HG02610 (cell line): ENCODE data around the gene ALAD.
A peak's percentile ranks its signal among the peaks of the same experiment; 100 is the strongest.

ENCODE experiments used
- ATAC-seq: cut with Tn5 transposase; IDR thresholded peaks from one replicate; pipeline ENCODE4 v1.9.1; 2021; ENCODE audit warnings: mild to moderate bottlenecking, moderate library complexity; ENCODE audit not compliant: unreplicated experiment

Gene ALAD

DNA sequence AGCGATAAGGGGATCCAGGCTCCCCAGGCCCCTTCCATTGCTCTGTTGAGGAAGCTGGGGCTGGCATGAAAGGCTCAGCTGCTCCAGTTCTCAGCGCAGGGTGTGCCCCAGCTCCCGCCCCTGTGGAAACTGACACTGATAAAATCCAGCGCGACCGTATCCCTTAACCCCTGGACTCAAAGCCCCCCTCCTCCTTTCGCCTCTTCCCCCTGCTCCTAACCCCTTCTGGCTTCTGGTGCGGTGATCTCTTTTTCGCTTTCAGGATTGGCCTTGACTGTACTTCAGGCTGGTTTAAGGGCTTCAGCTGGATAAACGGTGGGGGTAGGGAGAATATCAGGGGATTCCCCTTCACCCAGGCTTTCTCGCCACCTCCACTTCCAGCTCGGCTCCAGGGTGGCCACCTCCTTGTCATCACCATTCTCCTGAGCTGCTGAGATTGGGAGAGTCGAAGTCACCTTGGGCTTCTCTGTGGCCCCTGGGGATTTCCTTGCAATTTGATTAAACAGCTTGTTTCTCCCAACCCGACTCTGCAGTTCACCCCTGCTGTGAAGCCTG, 50.9 kb downstream of the ALAD start:
- no peak for ATAC-seq

DNA sequence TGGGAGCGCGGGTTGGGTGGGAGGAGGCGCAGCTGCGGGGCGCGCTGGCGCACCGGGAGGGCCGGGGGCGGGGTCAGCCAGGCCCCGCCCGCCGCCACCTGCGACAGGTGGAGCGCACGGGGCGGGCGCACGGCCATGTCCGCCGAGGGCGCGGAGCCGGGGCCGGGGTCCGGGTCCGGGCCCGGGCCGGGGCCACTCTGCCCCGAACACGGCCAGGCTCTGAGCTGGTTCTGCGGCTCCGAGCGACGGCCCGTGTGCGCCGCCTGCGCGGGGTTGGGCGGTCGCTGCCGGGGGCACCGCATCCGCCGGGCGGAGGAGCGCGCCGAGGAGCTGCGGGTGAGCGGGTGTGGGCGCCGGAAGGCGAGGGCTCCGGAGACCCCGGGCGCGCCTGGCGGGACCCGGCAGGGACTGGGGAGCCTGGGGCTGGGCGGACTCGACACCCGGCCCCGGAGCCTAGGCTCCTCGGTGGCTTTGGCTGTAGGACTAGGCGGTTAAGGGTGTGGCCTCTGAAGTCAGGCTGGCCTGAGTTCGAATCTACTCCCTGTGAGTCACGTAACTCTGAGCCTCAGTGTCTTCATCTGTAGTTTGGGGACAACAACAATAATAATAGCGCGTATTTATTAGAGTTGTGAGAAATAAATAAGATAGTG, 51.5 kb downstream of the ALAD start, which contains the start of gene BSPRY:
BSPRY (plus strand) TSS at position 97 of the 650 bp plus-strand sequence; CDS start at position 136, 39 bp downstream.
- peak; percentile 30 for ATAC-seq

DNA sequence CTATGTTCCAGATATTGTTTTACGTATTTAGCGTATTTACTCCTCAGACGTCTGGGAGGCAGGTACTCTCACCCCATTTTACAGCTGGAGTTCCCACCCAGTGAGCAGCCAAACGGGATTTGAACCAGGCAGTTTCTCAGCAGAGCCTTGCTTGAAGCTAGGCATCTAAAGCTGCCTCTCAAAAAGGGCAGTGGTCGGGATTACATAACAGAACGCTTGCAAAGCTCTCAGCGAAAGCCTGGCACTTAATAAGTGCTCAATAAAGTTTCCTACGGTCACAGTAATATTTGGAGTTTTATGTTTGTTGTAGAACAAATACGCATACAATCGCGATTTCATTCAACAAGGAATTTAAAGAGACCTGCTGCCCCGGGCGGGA, 52.0 kb downstream of the ALAD start:
- no peak for ATAC-seq

DNA sequence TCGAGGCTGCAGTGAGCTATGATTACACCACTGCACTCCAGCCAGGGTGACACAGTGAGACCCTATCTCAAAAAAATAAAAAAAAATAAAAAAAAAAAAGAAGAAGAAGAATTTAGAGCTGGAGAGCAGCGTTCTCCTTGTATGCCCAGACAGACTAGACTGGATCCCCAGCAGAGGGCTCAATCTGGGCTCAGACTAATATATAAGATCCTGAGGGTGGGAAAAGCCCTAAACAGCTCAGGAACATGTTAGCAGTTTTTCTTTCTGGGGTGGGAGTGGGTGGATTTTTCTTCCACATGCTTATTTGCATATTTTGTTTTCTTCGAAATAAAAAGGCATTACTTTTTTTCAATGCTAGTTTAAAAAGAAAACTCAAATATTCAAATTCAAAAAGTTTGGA, 52.6 kb downstream of the ALAD start:
- no peak for ATAC-seq

DNA sequence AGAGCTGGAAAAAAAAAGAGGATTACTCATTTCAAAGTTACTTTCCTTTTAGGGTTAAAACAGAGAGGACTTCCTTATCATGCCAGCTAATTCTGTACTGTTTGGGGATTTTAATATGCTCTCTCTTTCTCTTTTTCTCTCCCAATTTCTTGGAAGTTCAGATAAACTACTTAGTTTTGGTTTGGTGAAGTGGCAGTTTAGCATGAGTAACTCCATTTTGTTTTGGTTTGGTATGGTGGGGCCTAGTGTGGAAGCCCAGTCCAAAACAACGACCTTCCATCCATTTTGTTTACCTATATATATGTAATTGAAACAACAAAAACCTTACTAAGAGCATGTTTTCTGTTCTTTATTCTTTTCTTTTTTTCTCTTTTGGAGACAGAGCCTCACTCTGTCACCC, 55.4 kb downstream of the ALAD start:
- ATAC-seq, result no peak

DNA sequence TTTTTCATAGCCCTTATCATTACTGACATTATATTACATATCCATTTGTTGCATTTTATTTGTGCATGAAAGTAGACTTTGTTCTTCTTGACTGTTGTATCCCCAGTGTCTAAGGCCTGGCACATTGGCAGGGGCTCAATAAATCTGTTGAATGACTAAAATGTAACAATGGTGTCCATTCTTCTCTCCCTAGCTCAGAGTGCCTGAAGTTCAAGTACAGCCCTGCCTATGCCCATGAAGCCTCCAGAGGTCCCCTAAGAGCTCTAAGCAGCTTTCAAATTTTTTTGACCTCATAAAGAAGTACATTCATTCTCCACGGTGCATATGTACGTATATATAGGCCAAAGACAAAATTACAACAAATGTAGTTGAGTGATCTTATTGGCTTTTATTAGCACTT, 55.9 kb downstream of the ALAD start:
- ATAC-seq, result no peak

DNA sequence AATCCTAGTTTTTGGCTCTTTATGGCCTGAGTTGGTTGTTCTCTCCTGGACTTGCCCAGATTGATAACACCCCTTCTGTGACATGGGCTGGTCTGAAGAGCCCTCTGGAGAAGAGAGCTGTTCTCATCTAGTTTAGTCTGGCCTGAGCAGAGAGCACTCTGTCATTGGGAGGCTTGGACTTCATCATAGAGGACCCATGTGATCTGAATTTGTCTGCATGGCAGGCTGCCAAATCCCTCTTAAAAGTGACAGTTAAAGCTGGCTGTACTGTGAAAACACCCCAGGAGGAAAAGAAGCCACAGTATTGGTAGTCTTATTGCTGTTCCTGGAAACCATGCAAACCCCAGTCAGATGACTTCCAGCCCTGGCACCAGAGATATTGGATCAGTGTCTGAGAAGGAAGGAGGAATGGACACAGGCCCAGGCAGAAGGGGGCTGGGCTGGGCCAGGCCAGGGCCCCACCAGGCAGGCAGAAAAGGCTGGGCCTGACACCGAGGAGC, 57.3 kb downstream of the ALAD start:
- ATAC-seq, result no peak

DNA sequence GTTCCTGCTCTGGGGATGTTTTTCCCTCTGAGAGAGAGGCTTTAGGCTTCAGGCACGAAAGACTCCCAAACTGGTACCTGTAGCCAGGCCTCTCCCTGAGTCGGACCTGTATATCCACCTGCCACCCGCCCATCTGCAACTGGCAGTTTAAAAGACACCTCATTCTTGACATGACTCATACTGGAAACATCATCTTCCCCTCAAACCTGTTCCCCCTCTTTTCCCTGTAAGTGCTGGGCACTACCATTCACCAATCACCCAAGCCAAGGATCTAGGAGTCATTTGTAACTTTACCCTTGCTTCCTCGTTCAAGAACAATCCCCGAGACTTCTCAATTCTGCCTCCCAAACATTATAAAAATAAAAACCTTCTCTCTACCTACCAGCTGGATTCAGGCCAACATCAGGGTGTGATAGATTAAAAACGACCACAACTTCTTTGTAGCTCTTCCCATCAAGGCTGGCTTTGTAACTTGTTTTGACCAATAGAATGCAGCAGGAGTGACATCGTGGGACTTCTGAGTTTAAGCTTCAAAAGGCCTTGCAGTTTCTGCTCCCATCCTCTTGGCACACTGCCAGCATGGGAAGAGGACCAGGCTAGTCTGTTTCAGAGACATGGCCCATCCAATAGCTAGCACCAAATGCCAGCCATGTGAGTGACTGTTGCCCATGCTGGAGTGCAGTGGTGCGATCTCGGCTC, 59.2 kb downstream of the ALAD start:
- no peak for ATAC-seq

DNA sequence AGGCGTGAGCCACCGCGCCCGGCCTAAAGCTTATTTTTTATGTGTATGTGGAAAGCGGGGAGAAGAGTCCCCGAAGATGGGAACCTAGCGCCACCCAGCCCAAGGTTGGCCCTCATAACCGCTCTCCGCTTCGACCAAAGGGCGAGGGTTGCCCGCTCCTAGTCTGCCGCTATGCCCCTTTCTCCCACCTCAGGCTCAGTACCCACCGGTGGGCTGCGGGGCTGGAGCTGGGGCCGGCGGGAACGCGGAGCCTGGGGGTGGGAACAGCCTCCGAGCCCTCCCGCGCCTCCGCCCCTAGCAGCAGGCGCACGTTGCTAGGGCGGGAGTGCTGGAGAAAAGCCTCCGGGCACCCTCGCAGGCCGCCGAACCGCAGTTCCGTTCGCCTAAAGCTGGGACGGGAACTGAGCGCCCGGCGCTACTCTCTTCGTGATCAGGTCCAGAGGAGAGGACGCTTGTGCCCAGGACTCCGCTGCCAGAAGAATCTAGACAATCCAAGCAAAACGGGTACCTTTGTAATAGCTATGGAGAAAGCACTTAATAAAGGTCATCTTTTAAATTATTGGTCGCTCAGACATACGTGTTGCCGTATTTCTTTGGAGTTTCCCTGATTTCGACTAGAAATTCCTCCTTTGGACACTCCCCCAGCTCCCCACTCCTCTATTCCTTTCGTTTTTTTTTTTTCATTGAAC, 60.9 kb downstream of the ALAD start, which contains the start of gene WDR31:
WDR31 (minus strand) TSS at position 265 of the 689 bp plus-strand sequence. CDS start 8,253 bp downstream, outside the sequence.
- ATAC-seq, result peak; percentile 99

DNA sequence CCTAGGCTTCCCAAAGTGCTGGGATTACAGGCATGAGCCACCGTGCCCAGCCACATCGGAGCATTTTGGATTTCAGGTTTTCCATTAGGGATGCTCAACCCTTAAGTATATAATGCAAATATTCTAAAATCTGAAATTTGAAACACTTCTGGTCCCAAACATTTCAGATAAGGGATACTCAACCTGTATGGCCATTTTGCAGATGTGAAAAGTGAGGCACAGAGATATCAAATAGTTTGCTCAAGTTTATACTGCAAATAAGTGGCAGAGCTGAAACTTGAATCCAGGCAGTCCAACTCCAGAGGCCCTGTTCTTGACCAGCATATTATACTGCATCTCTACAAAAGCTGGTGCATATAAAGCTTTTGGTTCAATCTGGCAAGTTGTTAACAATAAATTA, 63.4 kb downstream of the ALAD start:
- ATAC-seq, result no peak
